Measurements from ENCODE around the gene OR10H4.

GRCh38 chr19:15902254-15902653, 46.6 kb upstream of the OR10H4 start:
- TF ChIP-seq CTCF (IDR thresholded peaks at IDR 0.05) (no peak), POLR2AphosphoS5 (IDR thresholded peaks at IDR 0.05) (no peak), POLR2A (IDR thresholded peaks at IDR 0.05) (no peak)
